GM12874 (cell line): ENCODE measurements around the gene DMTF1.

Source experiments
- CTCF ChIP-seq: IDR thresholded peaks from 2 replicates; pipeline ENCODE4 v1.5.1; 2011; ENCODE audit warnings: low read depth, mild to moderate bottlenecking, control low read depth, low read length, moderate library complexity; ENCODE audit not compliant: insufficient read depth

The DMTF1 gene

GRCh38 chr7:87220026-87220733 is 67.9 kb downstream of the DMTF1 start:
- no peak for TF ChIP-seq CTCF

- no peak for TF ChIP-seq CTCF
Measured at GRCh38 chr7:87220734-87221215, 68.5 kb downstream of the DMTF1 start.

GRCh38 chr7:87223666-87224065 is 71.4 kb downstream of the DMTF1 start:
- no peak for TF ChIP-seq CTCF

- no peak for TF ChIP-seq CTCF
Measured at GRCh38 chr7:87225696-87226095, 73.4 kb downstream of the DMTF1 start.

GRCh38 chr7:87226495-87226894 is 74.2 kb downstream of the DMTF1 start:
- TF ChIP-seq CTCF = no peak

- TF ChIP-seq CTCF = no peak
Measured at GRCh38 chr7:87231258-87231657, 79.0 kb downstream of the DMTF1 start.

- TF ChIP-seq CTCF = no peak
Measured at GRCh38 chr7:87231711-87232110, 79.5 kb downstream of the DMTF1 start.
